ENCODE results near the gene APBB2.

DNA sequence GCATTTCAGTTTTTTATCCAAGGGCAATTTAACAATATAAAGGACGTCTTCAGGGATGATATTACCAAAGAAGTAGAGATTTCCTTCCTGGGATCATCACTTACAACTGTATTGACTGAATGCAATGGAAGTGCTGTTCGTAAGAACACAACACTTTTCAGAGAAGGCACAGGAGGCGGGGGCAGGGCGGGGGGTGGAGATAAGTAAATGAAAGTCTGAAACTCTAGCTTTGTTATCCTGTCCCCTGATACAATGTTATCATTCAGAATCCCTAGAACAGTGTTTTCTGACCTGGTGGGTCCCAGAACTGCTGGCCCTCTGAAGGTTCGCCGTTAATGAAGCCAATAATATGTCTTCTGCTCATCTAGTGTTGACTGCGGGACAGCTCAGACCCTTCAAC lies 340.0 kb downstream of the APBB2 start:
- TF ChIP-seq, protein P1, sequence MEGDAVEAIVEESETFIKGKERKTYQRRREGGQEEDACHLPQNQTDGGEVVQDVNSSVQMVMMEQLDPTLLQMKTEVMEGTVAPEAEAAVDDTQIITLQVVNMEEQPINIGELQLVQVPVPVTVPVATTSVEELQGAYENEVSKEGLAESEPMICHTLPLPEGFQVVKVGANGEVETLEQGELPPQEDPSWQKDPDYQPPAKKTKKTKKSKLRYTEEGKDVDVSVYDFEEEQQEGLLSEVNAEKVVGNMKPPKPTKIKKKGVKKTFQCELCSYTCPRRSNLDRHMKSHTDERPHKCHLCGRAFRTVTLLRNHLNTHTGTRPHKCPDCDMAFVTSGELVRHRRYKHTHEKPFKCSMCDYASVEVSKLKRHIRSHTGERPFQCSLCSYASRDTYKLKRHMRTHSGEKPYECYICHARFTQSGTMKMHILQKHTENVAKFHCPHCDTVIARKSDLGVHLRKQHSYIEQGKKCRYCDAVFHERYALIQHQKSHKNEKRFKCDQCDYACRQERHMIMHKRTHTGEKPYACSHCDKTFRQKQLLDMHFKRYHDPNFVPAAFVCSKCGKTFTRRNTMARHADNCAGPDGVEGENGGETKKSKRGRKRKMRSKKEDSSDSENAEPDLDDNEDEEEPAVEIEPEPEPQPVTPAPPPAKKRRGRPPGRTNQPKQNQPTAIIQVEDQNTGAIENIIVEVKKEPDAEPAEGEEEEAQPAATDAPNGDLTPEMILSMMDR (IDR thresholded peaks at IDR 0.05) = no peak
- TF ChIP-seq POLR2A (IDR thresholded peaks at IDR 0.05) (no peak), POLR2AphosphoS5 (IDR thresholded peaks at IDR 0.05) (no peak), EP300 (IDR thresholded peaks at IDR 0.05) (no peak)
